ENCODE results near the gene MRGPRF. TPM values are rescaled to one million over a fixed set of nuclear protein-coding genes. Genes with fewer than 3 reads are reported as not detected.

Gene MRGPRF
- total RNA-seq, 1 donor from 2014 or later: 8.8 TPM

DNA sequence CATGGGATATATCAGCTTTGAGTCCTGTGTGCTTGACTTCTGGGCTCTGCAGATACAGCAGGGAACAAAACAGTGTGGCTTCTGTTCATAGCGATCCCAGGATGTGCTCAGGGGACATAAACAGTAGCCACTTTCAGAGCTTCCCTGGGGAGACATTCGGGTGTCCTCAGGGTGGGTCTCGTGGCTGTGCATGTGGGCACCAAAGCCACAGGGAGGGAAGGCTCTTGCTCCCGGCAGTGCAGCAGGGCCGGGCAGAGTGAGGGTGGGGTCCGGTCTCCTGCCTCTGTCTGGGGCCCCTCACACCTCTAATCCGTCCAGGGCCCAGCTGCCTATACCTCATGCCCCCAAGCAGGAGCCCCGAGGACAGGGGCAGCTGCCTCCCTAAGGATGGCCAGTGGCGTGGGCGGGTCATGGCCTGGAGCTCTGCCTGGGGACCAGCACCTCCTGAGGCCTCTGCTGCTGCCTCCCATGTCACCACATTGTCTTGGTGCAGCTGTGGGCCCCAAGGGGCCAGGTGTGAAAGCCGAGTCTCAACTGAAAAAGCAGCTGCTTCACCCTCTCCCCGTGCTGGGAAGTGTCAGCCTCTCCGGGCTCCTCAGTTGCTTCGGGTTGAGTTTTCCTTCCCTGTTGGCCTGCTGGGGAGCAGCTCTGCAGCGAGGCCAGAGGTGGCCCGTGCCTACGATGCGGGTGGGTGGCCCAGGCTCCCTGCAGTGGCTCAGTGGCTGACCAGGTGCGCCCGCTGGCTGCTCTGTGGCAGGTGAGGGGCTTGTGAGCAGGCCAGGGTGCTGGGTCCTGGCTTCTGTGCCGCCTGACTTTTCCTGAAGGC is 39.5 kb upstream of the MRGPRF start:
- TF ChIP-seq, protein P1, sequence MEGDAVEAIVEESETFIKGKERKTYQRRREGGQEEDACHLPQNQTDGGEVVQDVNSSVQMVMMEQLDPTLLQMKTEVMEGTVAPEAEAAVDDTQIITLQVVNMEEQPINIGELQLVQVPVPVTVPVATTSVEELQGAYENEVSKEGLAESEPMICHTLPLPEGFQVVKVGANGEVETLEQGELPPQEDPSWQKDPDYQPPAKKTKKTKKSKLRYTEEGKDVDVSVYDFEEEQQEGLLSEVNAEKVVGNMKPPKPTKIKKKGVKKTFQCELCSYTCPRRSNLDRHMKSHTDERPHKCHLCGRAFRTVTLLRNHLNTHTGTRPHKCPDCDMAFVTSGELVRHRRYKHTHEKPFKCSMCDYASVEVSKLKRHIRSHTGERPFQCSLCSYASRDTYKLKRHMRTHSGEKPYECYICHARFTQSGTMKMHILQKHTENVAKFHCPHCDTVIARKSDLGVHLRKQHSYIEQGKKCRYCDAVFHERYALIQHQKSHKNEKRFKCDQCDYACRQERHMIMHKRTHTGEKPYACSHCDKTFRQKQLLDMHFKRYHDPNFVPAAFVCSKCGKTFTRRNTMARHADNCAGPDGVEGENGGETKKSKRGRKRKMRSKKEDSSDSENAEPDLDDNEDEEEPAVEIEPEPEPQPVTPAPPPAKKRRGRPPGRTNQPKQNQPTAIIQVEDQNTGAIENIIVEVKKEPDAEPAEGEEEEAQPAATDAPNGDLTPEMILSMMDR (IDR thresholded peaks at IDR 0.05): no peak
- DNase-seq (ENCODE audit: low spot score): no peak
- Mint-ChIP-seq H3K9me3 (ENCODE audit: low read depth) (no peaks in the 10 kb centered on the region), H3K27me3 (ENCODE audit: low read depth) (no peaks in the 10 kb centered on the region), H3K27ac (ENCODE audit: unreplicated experiment) (no peak overlapping the region), H3K4me1 (ENCODE audit: low read depth) (peaks cover 30% of the 10 kb centered on the region), H3K4me3 (ENCODE audit: unreplicated experiment) (no peak overlapping the region), H3K36me3 (ENCODE audit: low read depth) (no peaks in the 10 kb centered on the region)

DNA sequence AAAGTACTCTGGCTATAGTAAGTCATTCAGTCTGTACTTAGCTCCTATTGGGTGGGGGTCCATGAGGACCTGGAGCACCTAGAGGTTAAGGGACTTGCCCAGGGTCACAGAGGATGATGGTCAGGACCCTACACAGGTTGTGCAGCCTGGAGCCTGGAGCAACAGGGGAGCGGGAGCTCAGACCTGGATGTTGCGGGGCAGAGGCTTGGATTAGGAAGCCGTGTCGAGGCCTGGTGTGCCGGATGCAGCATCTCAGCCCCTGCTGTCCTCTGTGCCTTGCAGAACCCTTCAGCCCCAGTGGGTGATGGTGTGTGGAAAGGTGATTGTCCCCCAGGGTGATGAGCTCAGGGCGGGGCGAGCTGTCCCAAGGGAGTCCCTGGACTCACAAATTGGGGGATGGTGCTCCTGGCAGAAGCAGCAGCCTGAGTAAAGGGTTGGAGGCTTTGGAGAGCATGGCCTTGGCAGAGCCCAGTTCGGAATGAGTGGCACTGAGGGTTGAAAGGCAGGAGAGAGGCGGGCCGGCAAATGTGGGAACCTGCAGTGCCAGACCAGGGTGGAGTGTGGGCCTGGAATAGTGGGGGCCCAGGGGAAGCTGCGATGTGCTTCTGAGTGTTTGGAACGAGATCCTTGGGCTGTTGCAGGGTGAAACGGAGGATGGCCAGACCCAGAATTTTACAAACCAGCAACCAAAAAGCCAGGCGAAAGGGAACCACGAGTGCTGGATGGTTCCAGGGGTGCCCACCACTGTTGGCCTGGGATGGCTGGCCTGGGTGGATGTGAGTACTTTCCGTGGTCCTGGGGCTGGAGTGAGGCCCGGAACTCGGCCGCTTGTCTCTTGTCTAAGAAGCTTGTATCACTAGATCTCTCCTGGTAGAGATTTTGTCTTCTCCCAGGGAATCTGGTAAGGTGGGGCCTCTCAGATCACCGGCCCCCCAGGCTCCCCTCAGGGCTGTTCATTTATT is 38.6 kb upstream of the MRGPRF start:
- no peak for DNase-seq (ENCODE audit: low spot score)
- Mint-ChIP-seq H3K27ac (ENCODE audit: unreplicated experiment) (no peak overlapping the region), H3K9me3 (ENCODE audit: low read depth) (no peaks in the 10 kb centered on the region), H3K27me3 (ENCODE audit: low read depth) (no peaks in the 10 kb centered on the region), H3K4me1 (ENCODE audit: low read depth) (peaks cover 30% of the 10 kb centered on the region), H3K36me3 (ENCODE audit: low read depth) (no peaks in the 10 kb centered on the region), H3K4me3 (ENCODE audit: unreplicated experiment) (no peak overlapping the region)
- TF ChIP-seq, protein P1 (IDR thresholded peaks at IDR 0.05): no peak

DNA sequence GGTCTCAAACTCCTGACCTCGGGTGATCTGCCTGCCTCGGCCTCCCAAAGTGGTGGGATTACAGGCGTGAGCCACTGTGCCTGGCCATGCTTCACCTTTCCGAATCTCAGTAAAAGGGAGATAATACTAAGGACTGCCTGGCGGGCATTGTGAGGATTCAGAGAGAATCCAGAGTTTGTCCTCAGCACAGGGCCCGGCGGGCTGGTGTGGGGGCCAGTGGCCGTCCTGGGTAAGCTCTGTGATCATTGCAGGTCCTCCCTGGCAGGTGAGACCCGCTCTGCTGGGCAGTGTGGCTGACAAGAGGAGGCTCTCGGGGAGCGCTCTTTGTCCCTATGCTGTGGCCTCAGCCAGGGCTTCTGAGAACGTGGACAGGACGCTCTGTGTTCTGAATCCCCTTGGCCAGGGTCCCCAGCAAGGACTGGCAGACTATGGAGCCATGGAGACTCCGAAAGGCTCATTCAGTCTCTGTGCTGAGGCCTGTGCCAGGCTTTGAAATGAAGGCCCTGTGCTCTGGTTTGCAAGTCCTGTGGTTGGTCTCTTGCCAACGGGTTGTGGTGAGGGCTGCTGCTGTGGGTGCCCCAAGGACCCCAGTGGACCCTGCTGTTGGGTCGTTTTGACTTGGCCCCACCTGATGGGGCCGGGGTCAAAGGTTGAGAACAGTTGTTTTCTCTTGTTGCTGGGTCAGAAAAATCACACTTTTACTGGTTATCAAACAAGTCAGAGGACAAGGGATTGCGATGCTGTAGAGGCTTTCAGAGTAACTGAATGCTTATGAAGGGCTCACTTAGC is 37.7 kb upstream of the MRGPRF start:
- Mint-ChIP-seq H3K27me3 (ENCODE audit: low read depth) (no peaks in the 10 kb centered on the region), H3K4me3 (ENCODE audit: unreplicated experiment) (peak overlapping the region; percentile 12), H3K36me3 (ENCODE audit: low read depth) (no peaks in the 10 kb centered on the region), H3K4me1 (ENCODE audit: low read depth) (peaks cover 30% of the 10 kb centered on the region), H3K27ac (ENCODE audit: unreplicated experiment) (no peak overlapping the region), H3K9me3 (ENCODE audit: low read depth) (no peaks in the 10 kb centered on the region)
- TF ChIP-seq, protein P1 (IDR thresholded peaks at IDR 0.05): no peak
- DNase-seq (ENCODE audit: low spot score): no peak

DNA sequence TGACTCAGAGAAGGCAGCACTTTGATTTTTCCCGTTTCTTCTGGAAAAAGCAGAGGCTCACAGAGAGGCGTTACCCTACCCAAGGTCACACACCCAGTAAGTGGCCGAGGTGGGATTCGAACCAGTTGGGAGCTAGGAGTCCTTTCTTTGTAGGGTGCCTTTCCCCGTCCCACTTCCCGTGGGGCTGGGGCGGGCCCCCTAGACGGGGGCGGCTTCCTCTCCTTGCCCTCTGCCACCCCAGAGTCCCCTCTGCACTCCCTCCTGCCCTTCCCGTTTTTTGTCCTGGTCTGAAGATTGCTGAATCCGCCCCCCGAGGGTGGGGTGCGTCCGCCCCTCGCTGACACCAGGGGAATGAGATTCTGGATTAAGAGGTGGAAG is 36.4 kb upstream of the MRGPRF start:
- Mint-ChIP-seq H3K4me3 (ENCODE audit: unreplicated experiment) (peak overlapping the region; percentile 68), H3K27ac (ENCODE audit: unreplicated experiment) (peak overlapping the region; percentile 45), H3K36me3 (ENCODE audit: low read depth) (no peaks in the 10 kb centered on the region), H3K4me1 (ENCODE audit: low read depth) (peaks cover 34% of the 10 kb centered on the region), H3K9me3 (ENCODE audit: low read depth) (no peaks in the 10 kb centered on the region), H3K27me3 (ENCODE audit: low read depth) (no peaks in the 10 kb centered on the region)
- no peak for DNase-seq (ENCODE audit: low spot score)
- TF ChIP-seq, protein P1 (IDR thresholded peaks at IDR 0.05): no peak

Measured in chondrocyte (in vitro differentiated cells).